ENCODE measurements around the gene DCDC2. TPM values are rescaled to one million over a fixed set of nuclear protein-coding genes. Genes with fewer than 3 reads are reported as not detected.
"Not testable (repeated sequence)": the region's sequence is repeated elsewhere in the genome, so short reads cannot be mapped to it uniquely, and the experiment has no call there.

Gene DCDC2
- total RNA-seq, 1 donor from 2014 or later: not detected

GRCh38 chr6:24313251-24314141 is 44.4 kb downstream of the DCDC2 start:
- no peak for DNase-seq
- Mint-ChIP-seq H3K27ac (ENCODE audit: unreplicated experiment) (no peak overlapping the region), H3K4me1 (ENCODE audit: low read depth, unreplicated experiment) (no peaks in the 10 kb centered on the region), H3K36me3 (ENCODE audit: unreplicated experiment) (peaks cover 12% of the 10 kb centered on the region), H3K27me3 (ENCODE audit: unreplicated experiment) (no peaks in the 10 kb centered on the region), H3K4me3 (ENCODE audit: unreplicated experiment) (no peak overlapping the region), H3K9me3 (ENCODE audit: unreplicated experiment) (peaks cover 3% of the 10 kb centered on the region)
- TF ChIP-seq CTCF (IDR thresholded peaks at IDR 0.05; ENCODE audit: partially characterized antibody, unreplicated experiment): no peak

- not testable (repeated sequence) for H3K9me3 Mint-ChIP-seq (ENCODE audit: unreplicated experiment); H3K27ac Mint-ChIP-seq (ENCODE audit: unreplicated experiment); DNase-seq; H3K4me3 Mint-ChIP-seq (ENCODE audit: unreplicated experiment); H3K27me3 Mint-ChIP-seq (ENCODE audit: unreplicated experiment); H3K4me1 Mint-ChIP-seq (ENCODE audit: low read depth, unreplicated experiment)
- peaks cover 12% of the 10 kb centered on the region for H3K36me3 Mint-ChIP-seq (ENCODE audit: unreplicated experiment)
Observed at GRCh38 chr6:24311775-24312174, 46.1 kb downstream of the DCDC2 start.

GRCh38 chr6:24307881-24308280 is 50.0 kb downstream of the DCDC2 start:
- Mint-ChIP-seq H3K36me3 (ENCODE audit: unreplicated experiment) (peaks cover 12% of the 10 kb centered on the region), H3K4me3 (ENCODE audit: unreplicated experiment) (no peak overlapping the region), H3K27ac (ENCODE audit: unreplicated experiment) (no peak overlapping the region), H3K9me3 (ENCODE audit: unreplicated experiment) (peaks cover 3% of the 10 kb centered on the region), H3K27me3 (ENCODE audit: unreplicated experiment) (no peaks in the 10 kb centered on the region), H3K4me1 (ENCODE audit: low read depth, unreplicated experiment) (peaks cover 3% of the 10 kb centered on the region)
- DNase-seq: no peak
- TF ChIP-seq CTCF (IDR thresholded peaks at IDR 0.05; ENCODE audit: partially characterized antibody, unreplicated experiment): no peak

GRCh38 chr6:24306936-24307335 is 50.9 kb downstream of the DCDC2 start:
- H3K4me3 Mint-ChIP-seq (ENCODE audit: unreplicated experiment): no peak overlapping the region
- H3K36me3 Mint-ChIP-seq (ENCODE audit: unreplicated experiment): peaks cover 9% of the 10 kb centered on the region
- no peak for DNase-seq
- peaks cover 3% of the 10 kb centered on the region for H3K4me1 Mint-ChIP-seq (ENCODE audit: low read depth, unreplicated experiment)
- peaks cover 1% of the 10 kb centered on the region for H3K9me3 Mint-ChIP-seq (ENCODE audit: unreplicated experiment)
- no peak for TF ChIP-seq CTCF (IDR thresholded peaks at IDR 0.05; ENCODE audit: partially characterized antibody, unreplicated experiment)
- H3K27me3 Mint-ChIP-seq (ENCODE audit: unreplicated experiment): peaks cover 2% of the 10 kb centered on the region
- no peak overlapping the region for H3K27ac Mint-ChIP-seq (ENCODE audit: unreplicated experiment)

- Mint-ChIP-seq H3K27ac (ENCODE audit: unreplicated experiment) (no peak overlapping the region), H3K36me3 (ENCODE audit: unreplicated experiment) (peaks cover 5% of the 10 kb centered on the region), H3K27me3 (ENCODE audit: unreplicated experiment) (peaks cover 2% of the 10 kb centered on the region), H3K4me1 (ENCODE audit: low read depth, unreplicated experiment) (peaks cover 3% of the 10 kb centered on the region), H3K4me3 (ENCODE audit: unreplicated experiment) (no peak overlapping the region), H3K9me3 (ENCODE audit: unreplicated experiment) (no peaks in the 10 kb centered on the region)
- TF ChIP-seq CTCF (IDR thresholded peaks at IDR 0.05; ENCODE audit: partially characterized antibody, unreplicated experiment): no peak
- DNase-seq: no peak
Observed at GRCh38 chr6:24306038-24306437, 51.8 kb downstream of the DCDC2 start.
